ENCODE data around the gene APRT. TPM values are rescaled to one million over a fixed set of nuclear protein-coding genes. Genes with fewer than 3 reads are reported as not detected.
A peak's percentile ranks its signal among the peaks of the same experiment; 100 is the strongest.

APRT gene
- total RNA-seq, 4 donors from 2014 or later: 60.6 to 141 (median 98.6) TPM

DNA sequence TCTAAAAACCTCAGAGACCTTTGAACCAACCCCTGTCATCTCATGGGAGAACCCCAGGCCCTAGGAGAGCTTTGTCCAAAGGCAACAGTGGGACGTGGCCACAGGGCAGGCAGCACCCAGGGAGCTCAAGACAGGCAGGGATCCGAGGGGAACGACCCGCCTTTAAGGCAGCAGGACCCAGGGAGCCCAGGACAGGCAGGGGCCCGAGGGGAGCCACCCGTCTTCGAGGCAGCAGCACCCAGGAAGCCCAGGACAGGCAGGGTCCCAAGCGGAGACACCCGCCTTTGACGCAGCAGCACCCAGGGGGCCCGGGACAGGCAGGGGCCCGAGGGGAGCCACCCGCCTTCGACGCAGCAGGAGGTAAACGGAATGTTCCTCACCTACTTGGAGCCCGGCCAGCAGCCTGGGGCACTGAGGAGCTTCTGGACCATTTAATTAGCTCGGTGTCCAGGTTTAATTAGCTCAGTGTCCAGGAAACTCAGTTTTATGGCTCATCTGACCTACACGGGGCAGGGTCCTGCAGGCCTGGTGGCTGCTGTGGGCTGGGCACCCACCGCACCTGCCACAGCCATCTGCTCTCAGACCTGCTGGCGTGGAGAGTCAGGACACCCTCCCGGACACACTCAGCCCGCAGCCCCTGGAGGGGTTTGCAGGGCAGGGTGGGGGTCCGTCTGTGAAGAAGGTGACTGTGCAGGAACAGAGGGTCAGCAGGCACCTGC is 51.1 kb downstream of the APRT start:
- Histone ChIP-seq H3K27me3 (no peaks in the 10 kb centered on the region), H3K4me3 (peak overlapping the region in 1 of 4 donors; percentile 37), H3K27ac (replicated peaks in 1 of 4) (peak overlapping the region; percentile 91 to 94 (median 92)), H3K36me3 (peaks cover 0 to 8% (median 2%) of the 10 kb centered on the region in 4 donors), H3K9me3 (no peaks in the 10 kb centered on the region), H3K4me1 (peaks cover 45 to 97% (median 90%) of the 10 kb centered on the region in 4 donors)
- no peak for DNase-seq (ENCODE audit: extremely low spot score)
- intact Hi-C loops (cut with DNase I): no loop called here
- peak; percentile 39 to 41 for TF ChIP-seq POLR2AphosphoS5 (IDR thresholded peaks at IDR 0.05)
- no peak for TF ChIP-seq CTCF (IDR thresholded peaks at IDR 0.05)
- no peak for TF ChIP-seq POLR2A (IDR thresholded peaks at IDR 0.05; ENCODE audit: low read depth)
- no peak for TF ChIP-seq EP300 (IDR thresholded peaks at IDR 0.05)
- 65% methylated on average over 18 of the region's 24 CpGs for WGBS

DNA sequence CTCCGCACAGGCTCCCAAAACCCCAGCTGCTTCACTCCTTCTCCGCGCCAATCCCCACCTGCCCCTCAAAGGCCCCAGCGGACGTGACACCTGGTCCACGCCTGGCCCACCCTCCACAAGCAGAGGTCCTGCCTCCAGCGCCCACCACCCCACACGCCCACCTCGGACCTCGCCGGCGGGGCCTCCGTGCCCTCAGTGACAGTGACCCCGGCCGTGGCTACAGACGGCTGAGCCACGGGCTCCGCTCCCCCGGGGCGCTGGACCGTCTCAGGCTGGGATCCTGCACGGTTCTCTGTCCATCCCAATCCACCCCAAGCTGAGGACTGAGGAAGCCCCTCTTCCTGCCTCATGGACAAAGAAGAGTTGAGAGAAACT is 51.8 kb downstream of the APRT start:
- Histone ChIP-seq H3K4me3 (peak overlapping the region; percentile 21 to 46 (median 37)), H3K36me3 (peaks cover 0 to 8% (median 2%) of the 10 kb centered on the region in 4 donors), H3K4me1 (peaks cover 41 to 97% (median 90%) of the 10 kb centered on the region in 4 donors), H3K27ac (replicated peaks in 1 of 4) (peak overlapping the region; percentile 91 to 94 (median 92)), H3K27me3 (no peaks in the 10 kb centered on the region), H3K9me3 (no peaks in the 10 kb centered on the region)
- TF ChIP-seq EP300 (IDR thresholded peaks at IDR 0.05) (no peak), CTCF (IDR thresholded peaks at IDR 0.05) (no peak), POLR2A (IDR thresholded peaks at IDR 0.05; ENCODE audit: low read depth) (no peak), POLR2AphosphoS5 (IDR thresholded peaks at IDR 0.05) (no peak)
- intact Hi-C loops (cut with DNase I): no loop called here
- DNase-seq (ENCODE audit: extremely low spot score): no peak
- 75% methylated on average over 16 of the region's 22 CpGs for WGBS

Other genes starting within 250 kb of the APRT start
- 10 to 100 TPM; 15.9 to 29.1 (median 26.6) TPM for gene ZC3H18, start 241.5 kb downstream of the APRT start, total RNA-seq
- not detected for gene IL17C, start 173.4 kb downstream of the APRT start, total RNA-seq
- 100 to 1,000 TPM in 2 of 4 donors, 10 to 100 TPM in 2; 46.5 to 156 (median 99.2) TPM for gene CYBA, start 160.9 kb downstream of the APRT start, total RNA-seq
- gene MVD, start 148.8 kb downstream of the APRT start, total RNA-seq: 10 to 100 TPM; 27.0 to 32.4 (median 29.3) TPM
- gene SNAI3, start 125.4 kb downstream of the APRT start, total RNA-seq: under 1 TPM; 0.26 to 0.83 (median 0.59) TPM
- 10 to 100 TPM; 23.3 to 33.5 (median 27.5) TPM for gene RNF166, start 105.5 kb downstream of the APRT start, total RNA-seq
- 10 to 100 TPM in 2 of 4 donors, 1 to 10 TPM in 2; 8.9 to 14.7 (median 10.3) TPM for gene CTU2, start 105.4 kb downstream of the APRT start, total RNA-seq
- gene PIEZO1, start 26.7 kb downstream of the APRT start, total RNA-seq: 100 to 1,000 TPM; 140 to 298 (median 182) TPM
- 1 to 10 TPM in 1 of 4 donors, under 1 TPM in 2, not detected in 1; 0.17 to 1.4 (median 0.34) TPM for gene CDT1, start 8.1 kb downstream of the APRT start, total RNA-seq
- 10 to 100 TPM in 3 of 4 donors, 1 to 10 TPM in 1; 9.5 to 19.1 (median 11.0) TPM for gene GALNS, start 45.0 kb upstream of the APRT start, total RNA-seq
- 10 to 100 TPM; 22.9 to 35.8 (median 29.6) TPM for gene TRAPPC2L, start 45.2 kb upstream of the APRT start, total RNA-seq
- gene PABPN1L, start 54.7 kb upstream of the APRT start, total RNA-seq: not detected
- 10 to 100 TPM in 1 of 4 donors, 1 to 10 TPM in 3; 2.0 to 10.4 (median 3.5) TPM for gene CBFA2T3, start 165.3 kb upstream of the APRT start, total RNA-seq

All from esophagus muscularis mucosa (tissue), 4 donors.